ENCODE data around the gene TRPV6.

DNA sequence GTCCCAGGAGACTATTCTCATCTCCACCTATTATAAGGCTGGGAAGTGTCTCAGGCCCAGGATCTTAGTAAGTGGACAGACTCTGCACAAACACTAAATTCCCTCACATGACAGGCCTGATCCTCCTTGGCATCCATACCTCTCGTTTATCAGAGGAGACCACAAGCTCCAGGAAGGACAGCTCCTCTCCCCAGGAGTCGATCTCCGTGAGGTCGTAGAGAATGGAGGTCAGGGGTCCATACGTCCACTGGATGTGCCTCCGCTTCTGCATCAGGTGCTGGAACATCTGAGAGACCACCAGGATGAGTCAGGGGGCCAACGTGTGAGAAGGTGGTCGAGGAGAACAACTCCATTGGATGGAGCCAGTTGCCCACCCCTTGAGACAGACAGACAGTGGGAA is 42.4 kb upstream of the TRPV6 start:
- TF ChIP-seq POLR2AphosphoS5 (IDR thresholded peaks at IDR 0.05) (no peak), POLR2A (IDR thresholded peaks at IDR 0.05) (no peak), CTCF (IDR thresholded peaks at IDR 0.05) (no peak)
